CD4-positive, alpha-beta T cell treated with Interleukin-17A for 1 hour (primary cell): ENCODE results near the gene TBL1XR1.

Experiments used
- DNase-seq: peaks from one replicate; pipeline ENCODE4 v3.0.0-alpha.2; 2020

Gene TBL1XR1

GRCh38 chr3:177137774-177138705, 59.2 kb downstream of the TBL1XR1 start:
- DNase-seq: no peak

GRCh38 chr3:177136741-177137140, 60.5 kb downstream of the TBL1XR1 start:
- no peak for DNase-seq

- no peak for DNase-seq
These were observed 61.3 kb downstream of the TBL1XR1 start for GRCh38 chr3:177135841-177136492.

GRCh38 chr3:177134816-177135210, 62.5 kb downstream of the TBL1XR1 start:
- no peak for DNase-seq

GRCh38 chr3:177133860-177134815, 63.1 kb downstream of the TBL1XR1 start:
- DNase-seq: no peak

- no peak for DNase-seq
These were observed 65.2 kb downstream of the TBL1XR1 start for GRCh38 chr3:177131927-177132636.

GRCh38 chr3:177127008-177127407, 70.3 kb downstream of the TBL1XR1 start:
- no peak for DNase-seq

GRCh38 chr3:177126015-177126773, 71.1 kb downstream of the TBL1XR1 start:
- DNase-seq: no peak

- DNase-seq: no peak
These were observed 72.4 kb downstream of the TBL1XR1 start for GRCh38 chr3:177124882-177125281.

GRCh38 chr3:177123822-177124221, 73.5 kb downstream of the TBL1XR1 start:
- DNase-seq: no peak

GRCh38 chr3:177122183-177122856, 75.0 kb downstream of the TBL1XR1 start:
- no peak for DNase-seq

GRCh38 chr3:177119829-177120228, 77.5 kb downstream of the TBL1XR1 start:
- DNase-seq: peak; percentile 30

- DNase-seq: no peak
These were observed 83.0 kb downstream of the TBL1XR1 start for GRCh38 chr3:177114253-177114652.

- DNase-seq: no peak
These were observed 85.7 kb downstream of the TBL1XR1 start for GRCh38 chr3:177111541-177111949.

GRCh38 chr3:177110895-177111294, 86.4 kb downstream of the TBL1XR1 start:
- DNase-seq: no peak

GRCh38 chr3:177110386-177110785, 86.9 kb downstream of the TBL1XR1 start:
- no peak for DNase-seq

- peak; percentile 40 for DNase-seq
These were observed 87.5 kb downstream of the TBL1XR1 start for GRCh38 chr3:177109688-177110330.

GRCh38 chr3:177108648-177109047, 88.6 kb downstream of the TBL1XR1 start:
- DNase-seq: no peak

GRCh38 chr3:177107461-177108239, 89.6 kb downstream of the TBL1XR1 start:
- no peak for DNase-seq

- no peak for DNase-seq
These were observed 90.7 kb downstream of the TBL1XR1 start for GRCh38 chr3:177106594-177106993.
